GM12892 (cell line): ENCODE results near the gene C1orf50.

Experiments
- POLR2A ChIP-seq: IDR thresholded peaks from 2 replicates; pipeline ENCODE4 v1.6.1; 2011; ENCODE audit warnings: low read depth, low read length, control low read depth
- POLR2AphosphoS5 ChIP-seq: IDR thresholded peaks from 2 replicates; pipeline ENCODE4 v1.6.1; 2011; ENCODE audit warnings: low read depth, low read length, control low read depth
- TAF1 ChIP-seq: IDR thresholded peaks from 2 replicates; pipeline ENCODE4 v1.6.1; 2011; ENCODE audit warnings: low read depth, mild to moderate bottlenecking, control low read depth, low read length, borderline replicate concordance

- TF ChIP-seq POLR2A, result no peak
- no peak for TF ChIP-seq POLR2AphosphoS5
- no peak for TF ChIP-seq TAF1
Observed at GRCh38 chr1:42758641-42759040, 8.4 kb upstream of the C1orf50 start.
